GM19193 (cell line): ENCODE data around the gene CALML3.

Experiments
- POLR2A ChIP-seq: IDR thresholded peaks from 4 replicates; pipeline ENCODE4 v1.6.1; 2011; ENCODE audit not compliant: insufficient read depth, insufficient read length; ENCODE audit errors: extremely low read depth

Gene CALML3

GRCh38 chr10:5534880-5535856 is 10.4 kb downstream of the CALML3 start:
- TF ChIP-seq POLR2A = no peak

- TF ChIP-seq POLR2A = no peak
Observed at GRCh38 chr10:5536486-5537081, 11.8 kb downstream of the CALML3 start.

- TF ChIP-seq POLR2A = no peak
Observed at GRCh38 chr10:5537684-5538083, 12.9 kb downstream of the CALML3 start.

GRCh38 chr10:5538446-5538845 is 13.7 kb downstream of the CALML3 start:
- no peak for TF ChIP-seq POLR2A

- no peak for TF ChIP-seq POLR2A
Observed at GRCh38 chr10:5538892-5539651, 14.3 kb downstream of the CALML3 start.

- TF ChIP-seq POLR2A = no peak
Observed at GRCh38 chr10:5540080-5540479, 15.3 kb downstream of the CALML3 start.

GRCh38 chr10:5540891-5541290 is 16.1 kb downstream of the CALML3 start:
- no peak for TF ChIP-seq POLR2A

GRCh38 chr10:5542100-5542499 is 17.3 kb downstream of the CALML3 start:
- no peak for TF ChIP-seq POLR2A

- TF ChIP-seq POLR2A = no peak
Observed at GRCh38 chr10:5543623-5544022, 18.9 kb downstream of the CALML3 start.

GRCh38 chr10:5544216-5544805 is 19.6 kb downstream of the CALML3 start:
- no peak for TF ChIP-seq POLR2A

- TF ChIP-seq POLR2A = no peak
Observed at GRCh38 chr10:5545011-5545410, 20.2 kb downstream of the CALML3 start.

- no peak for TF ChIP-seq POLR2A
Observed at GRCh38 chr10:5545426-5545777, 20.6 kb downstream of the CALML3 start.

GRCh38 chr10:5545778-5546710 is 21.3 kb downstream of the CALML3 start:
- TF ChIP-seq POLR2A = no peak
